KOPT-K1 (cell line): Measurements from ENCODE around the gene OR2W1.

ENCODE experiments used
- H3K27ac ChIP-seq: fragments of 200-600 bp; sonication (generic); 2 replicates; pipeline ENCODE4 v1.5.1; 2016; ENCODE audit warnings: antibody characterized with exemption, mild to moderate bottlenecking, low read depth, low read length; ENCODE audit not compliant: poor library complexity, severe bottlenecking
- H3K36me3 ChIP-seq: fragments of 200-600 bp; sonication (generic); 2 replicates; pipeline ENCODE4 v1.5.1; 2017; ENCODE audit warnings: antibody characterized with exemption, mild to moderate bottlenecking, low read length, moderate library complexity; ENCODE audit not compliant: insufficient read depth
- H3K9me3 ChIP-seq: fragments of 200-600 bp; sonication (generic); 2 replicates; pipeline ENCODE4 v1.5.1; 2017; ENCODE audit warnings: antibody characterized with exemption, low read length, mild to moderate bottlenecking; ENCODE audit not compliant: insufficient read depth, poor library complexity, severe bottlenecking

Gene OR2W1

DNA sequence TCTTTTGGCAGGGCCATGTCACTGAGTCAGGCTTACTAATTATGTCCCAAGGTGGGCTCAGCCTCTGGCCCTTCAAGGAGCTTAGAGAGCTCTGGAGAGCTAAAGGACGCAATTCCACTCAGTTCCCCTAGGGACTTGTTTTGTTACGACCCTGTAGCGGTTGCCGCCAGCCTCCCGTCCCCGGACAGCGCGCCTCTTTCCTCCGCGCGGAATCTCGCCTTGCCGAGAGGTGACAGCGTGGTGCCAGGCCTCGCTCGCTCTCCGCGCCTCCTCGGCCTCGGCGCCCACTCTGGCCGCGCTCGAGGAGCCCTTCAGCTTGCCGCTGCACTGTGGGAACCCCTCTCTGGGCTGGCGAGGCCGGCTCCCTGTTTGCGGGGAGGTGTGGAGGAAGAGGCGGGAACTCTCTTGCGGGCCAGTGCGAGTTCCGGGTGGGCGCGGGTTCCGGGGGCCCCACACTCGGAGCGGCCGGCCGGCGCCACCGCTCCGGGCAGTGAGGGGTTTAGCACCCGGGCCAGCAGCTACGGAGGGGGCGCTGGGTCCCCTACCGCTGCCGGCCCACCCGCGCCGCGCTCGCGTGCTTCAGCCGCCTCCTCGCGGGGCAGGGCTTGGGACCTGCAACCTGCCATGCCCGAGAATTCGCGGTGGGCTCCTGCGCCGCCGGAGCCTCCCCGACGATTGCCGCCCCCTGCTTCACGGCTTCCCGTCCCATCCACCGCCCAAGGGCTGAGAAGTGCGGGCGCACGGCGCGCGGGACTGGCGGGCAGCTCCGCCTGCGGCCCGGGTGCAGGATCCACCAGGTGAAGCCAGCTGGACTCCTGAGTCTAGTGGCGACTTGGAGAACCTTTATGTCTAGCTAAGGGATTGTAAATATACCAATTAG, 30.0 kb downstream of the OR2W1 start:
- H3K9me3 ChIP-seq, result no peaks in the 10 kb centered on the region
- no peaks in the 10 kb centered on the region for H3K36me3 ChIP-seq
- no peak overlapping the region for H3K27ac ChIP-seq

DNA sequence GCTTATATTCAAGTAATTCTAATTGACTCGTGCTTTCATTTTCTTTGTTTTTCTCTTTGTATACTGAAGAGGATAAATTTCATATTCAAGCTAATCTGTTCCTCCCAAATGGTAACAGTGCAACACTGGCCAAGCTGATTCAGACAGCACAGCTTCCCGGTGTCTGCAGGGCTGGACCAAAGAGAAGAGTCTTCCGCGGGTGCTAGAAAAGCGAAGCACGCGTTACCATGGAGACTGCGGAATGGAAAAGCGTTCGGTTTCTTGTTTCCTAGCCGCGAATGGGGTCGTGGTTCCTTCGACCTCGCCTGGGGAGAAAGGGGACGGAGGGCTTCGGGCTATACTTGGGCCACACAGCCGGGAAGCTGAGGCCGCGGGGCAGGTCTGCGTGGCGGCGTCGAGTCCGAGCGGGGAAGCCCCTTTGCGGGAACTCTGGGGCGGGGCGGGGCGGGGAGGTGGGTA, 33.7 kb downstream of the OR2W1 start:
- Histone ChIP-seq H3K36me3 (no peaks in the 10 kb centered on the region), H3K27ac (no peak overlapping the region), H3K9me3 (no peaks in the 10 kb centered on the region)

DNA sequence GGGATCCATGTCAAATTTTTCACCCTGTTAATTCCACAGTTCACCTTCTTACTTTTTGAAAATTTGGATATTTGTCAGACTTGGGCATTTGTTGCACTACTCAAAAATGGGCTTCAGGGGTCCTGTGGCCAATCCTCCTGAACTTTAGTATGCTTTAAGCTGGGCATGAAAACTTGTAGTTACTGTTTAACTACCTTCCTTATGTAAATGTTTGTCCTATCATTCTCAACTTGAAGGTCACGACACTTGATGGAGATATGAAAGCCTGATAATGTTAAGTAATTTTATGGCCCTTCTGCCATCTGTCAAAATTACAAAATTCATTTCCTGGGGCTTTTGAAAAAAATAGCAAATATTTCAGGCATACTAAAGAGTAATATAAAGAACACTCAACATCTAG, 35.6 kb downstream of the OR2W1 start:
- no peaks in the 10 kb centered on the region for H3K36me3 ChIP-seq
- no peak overlapping the region for H3K27ac ChIP-seq
- no peaks in the 10 kb centered on the region for H3K9me3 ChIP-seq

DNA sequence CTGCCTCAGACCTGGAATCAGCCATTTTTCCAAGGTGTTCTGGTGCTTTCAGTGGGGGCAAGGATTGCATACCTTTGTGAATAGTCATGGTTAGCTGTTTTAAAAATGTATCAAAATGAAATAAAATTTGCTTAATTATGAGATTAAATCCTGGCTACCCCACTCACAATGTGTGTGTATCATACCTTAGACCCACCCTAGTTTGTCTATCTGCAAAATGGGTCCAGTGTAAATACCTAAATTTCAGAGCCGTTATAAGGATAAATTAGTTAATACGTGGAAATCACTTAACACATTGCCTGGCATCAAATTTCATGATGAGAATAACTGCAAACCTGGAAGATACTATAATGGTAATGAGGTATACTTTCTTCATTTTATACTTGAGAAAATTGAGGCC, 36.9 kb downstream of the OR2W1 start:
- no peaks in the 10 kb centered on the region for H3K9me3 ChIP-seq
- H3K27ac ChIP-seq, result no peak overlapping the region

DNA sequence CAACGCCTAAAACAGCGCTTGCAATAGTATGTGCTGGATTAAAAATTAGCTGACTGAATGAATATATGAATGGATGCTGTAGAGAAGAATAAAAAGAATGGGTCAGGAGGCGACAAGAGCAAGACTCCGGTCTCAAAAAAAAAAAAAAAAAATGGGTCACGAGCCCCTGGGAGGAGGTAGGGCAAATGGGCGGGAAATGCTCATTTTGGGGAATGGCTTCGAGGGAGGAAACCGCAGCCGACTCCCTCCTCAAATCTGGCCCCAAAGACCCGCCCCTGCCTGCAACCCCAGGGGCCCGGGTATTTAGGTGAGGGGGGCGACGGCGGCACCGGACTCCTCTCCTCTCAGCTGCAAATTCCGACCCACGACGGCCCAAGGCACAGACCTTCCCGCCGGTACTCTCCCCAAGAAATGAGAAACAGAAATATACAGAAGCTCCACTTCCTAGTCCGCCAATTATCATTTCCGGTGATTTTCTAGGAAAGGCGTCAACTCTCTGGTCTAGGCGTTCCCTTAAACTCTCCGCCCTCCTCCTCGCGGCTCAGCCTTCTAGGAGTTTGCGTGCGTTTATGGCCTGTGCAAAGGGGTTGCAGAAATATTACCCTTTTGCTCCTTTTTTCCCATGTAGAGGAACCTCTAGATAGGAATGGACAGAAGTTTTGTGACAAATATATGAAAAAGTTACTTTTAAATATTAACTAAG, 39.6 kb downstream of the OR2W1 start, which contains the start of gene ZNF311:
Gene ZNF311, minus strand, starts transcription at position 133 of the 703 bp plus-strand sequence. CDS start 1,361 bp downstream, outside the sequence.
- no peaks in the 10 kb centered on the region for H3K9me3 ChIP-seq
- no peaks in the 10 kb centered on the region for H3K36me3 ChIP-seq
- no peak within 1 kb of the TSS for H3K27ac ChIP-seq

More for the DNA sequence above, 36.9 kb downstream of the OR2W1 start:
- no peaks in the 10 kb centered on the region for H3K36me3 ChIP-seq

DNA sequence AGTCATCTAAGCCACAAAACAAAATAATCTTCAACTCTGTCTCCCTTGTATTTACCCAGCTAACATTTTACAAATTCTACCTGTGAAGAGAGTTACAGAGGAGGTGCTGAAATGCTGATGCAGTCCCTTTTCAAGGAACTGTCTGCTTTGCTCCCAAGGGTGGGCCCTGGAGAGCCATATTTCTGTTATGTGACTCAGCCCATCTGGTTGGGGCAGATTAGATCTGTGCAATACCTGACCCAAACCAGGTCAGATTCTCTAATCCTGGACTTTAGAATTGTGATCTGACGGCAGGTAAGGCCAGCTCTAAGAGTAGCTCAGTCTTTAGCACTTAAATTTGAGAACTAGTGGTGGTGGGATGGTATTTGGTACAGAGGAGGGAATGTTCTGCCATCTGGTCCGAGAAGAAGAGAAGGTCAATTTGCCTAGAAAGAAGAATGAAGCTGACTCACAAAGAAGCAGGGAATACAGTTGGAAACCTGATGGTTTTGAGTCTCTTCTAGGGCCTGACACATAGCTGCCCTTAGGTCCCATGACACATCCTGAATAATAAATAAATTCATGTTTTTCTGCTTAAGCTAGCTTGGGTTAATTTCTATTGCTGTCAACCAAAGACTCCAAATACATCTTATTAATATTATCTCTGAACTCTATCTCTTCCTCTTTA, 48.0 kb downstream of the OR2W1 start:
- Histone ChIP-seq H3K36me3 (no peaks in the 10 kb centered on the region), H3K9me3 (no peaks in the 10 kb centered on the region), H3K27ac (no peak overlapping the region)

DNA sequence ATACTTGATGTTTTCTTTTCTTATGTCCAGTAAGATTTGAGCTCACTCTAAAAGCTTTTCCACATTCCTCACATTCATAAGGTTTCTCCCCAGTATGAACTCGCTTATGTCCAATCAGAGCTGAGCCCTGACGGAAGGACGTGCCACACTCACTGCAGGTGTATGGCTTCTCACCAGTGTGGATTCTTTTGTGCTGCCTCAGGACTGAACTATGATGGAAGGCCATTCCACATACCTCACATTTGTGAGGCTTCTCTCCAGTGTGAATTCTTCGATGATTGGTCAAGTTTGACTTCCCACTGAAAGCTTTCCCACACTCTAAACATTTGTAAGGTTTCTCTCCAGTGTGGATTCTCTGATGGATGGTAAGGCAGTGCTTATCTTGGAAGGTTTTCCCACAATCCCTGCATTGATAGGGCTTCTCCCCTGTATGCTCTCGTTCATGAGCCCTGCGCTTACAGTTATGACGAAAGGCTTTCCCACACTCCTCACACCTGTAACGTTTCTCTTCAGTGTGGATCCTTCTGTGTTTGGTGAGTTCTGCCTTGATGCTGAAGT, 49.8 kb downstream of the OR2W1 start:
- H3K27ac ChIP-seq, result no peak overlapping the region
- no peaks in the 10 kb centered on the region for H3K9me3 ChIP-seq
- H3K36me3 ChIP-seq, result no peaks in the 10 kb centered on the region
